ENCODE data around the gene HOXA10.

GRCh38 chr7:27147199-27148030, 26.7 kb downstream of the HOXA10 start, which contains the start of gene HOXA6:
- TF ChIP-seq CTCF (conservative IDR thresholded peaks at IDR 0.05), result no peak
- TF ChIP-seq EZH2 (IDR thresholded peaks at IDR 0.05; ENCODE audit: low read depth), result no peak
